HG03066 (cell line): ENCODE data around the gene CBARP.
A peak's percentile ranks its signal among the peaks of the same experiment; 100 is the strongest.

Experiments
- ATAC-seq: cut with Tn5 transposase; IDR thresholded peaks from one replicate; pipeline ENCODE4 v1.9.1; 2021; ENCODE audit warnings: low read depth; ENCODE audit not compliant: unreplicated experiment

Gene CBARP

GRCh38 chr19:1275976-1276627 lies 38.3 kb upstream of the CBARP start:
- ATAC-seq: no peak

DNA sequence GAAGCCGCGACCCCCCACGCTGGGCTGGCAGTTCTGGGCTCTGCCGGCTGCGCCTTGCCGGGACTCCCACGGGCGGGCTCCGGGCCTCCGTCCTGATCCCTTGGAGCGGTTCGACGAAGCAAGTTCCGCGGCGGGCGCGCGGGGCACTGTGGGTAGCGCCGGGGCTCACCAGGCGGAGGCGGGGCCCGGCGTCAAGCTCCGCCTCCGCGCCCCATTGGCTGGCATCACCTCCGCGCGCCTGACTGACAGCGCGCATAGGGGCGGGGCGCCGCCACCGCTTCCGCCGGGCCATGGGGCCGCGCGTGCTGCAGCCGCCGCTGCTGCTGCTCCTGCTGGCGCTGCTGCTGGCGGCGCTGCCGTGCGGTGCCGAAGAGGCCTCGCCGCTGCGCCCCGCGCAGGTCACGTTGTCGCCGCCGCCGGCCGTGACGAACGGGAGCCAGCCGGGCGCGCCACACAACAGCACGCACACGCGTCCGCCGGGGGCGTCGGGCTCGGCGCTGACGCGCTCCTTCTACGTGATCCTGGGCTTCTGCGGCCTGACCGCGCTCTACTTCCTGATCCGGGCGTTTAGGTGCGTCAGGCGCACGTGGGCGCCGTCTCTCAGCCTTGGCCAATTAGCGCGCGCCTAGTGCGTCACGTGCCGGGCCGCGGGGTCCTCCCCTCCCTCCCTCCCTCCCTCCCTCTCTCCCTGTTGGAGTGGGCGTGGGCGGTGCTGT lies 37.6 kb upstream of the CBARP start, which contains the start of gene FAM174C:
Gene FAM174C, plus strand, starts transcription at position 271 of the 716 bp plus-strand sequence. Its CDS starts 20 bp downstream, at position 291.
- peak; percentile 66 for ATAC-seq

DNA sequence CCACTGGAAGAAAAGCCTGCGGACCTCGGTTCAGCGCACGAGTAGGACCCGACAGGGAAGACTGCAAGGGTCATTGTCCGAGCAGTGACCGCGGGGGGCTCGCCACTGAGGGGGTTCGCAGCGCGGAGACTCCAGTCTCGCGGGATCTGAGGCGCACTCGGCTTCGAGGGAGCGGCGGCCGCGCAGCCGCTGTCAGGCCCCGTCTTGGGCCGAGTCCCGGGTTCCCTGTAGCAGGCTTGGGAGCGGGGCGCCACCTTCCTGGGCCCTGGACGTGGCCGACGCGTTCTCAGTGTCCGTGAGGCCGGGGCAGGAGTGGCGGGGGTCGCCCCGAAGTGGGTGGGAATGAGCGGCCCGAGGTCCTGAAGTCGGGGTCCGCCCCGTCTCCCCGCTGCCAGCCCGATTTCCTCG lies 37.1 kb upstream of the CBARP start:
- no peak for ATAC-seq

DNA sequence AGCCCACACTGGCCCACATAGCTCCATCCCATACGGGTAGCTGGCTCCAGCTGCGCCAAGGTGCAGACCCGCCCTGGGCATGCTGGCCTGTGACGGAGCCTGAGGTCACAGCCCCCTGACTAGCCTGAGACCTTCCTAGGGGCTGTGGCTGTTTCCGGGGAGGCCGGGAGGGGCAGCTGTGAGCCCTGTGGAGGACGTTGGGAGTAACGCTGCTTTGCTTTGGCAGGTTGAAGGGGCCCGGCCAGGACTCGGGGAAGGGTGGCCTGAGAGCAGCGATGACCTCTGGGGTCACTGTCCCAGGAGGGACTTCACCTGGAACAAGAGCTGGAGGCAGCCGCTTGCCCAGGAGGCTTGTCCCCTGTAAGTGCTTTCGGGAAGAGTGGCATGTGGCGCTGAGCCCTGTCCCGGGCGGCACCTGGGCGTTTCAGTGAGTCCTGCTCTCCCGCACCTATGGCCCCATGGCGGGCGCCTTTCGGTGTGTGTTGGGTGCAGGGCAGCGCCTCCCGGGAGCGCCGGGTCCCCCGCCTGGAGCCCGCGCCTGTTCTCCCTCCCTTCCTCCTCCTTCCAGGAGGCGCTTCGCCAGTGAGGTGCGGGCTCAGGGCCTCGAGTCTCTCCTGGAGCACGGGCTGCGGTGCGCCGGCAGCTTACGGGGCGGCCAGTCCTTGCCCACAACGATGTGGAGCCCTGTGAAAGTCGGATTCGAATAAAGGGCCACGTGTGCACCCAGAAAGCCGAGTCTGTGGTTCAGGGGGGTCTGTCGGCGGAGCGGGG lies 36.5 kb upstream of the CBARP start:
- ATAC-seq: no peak

DNA sequence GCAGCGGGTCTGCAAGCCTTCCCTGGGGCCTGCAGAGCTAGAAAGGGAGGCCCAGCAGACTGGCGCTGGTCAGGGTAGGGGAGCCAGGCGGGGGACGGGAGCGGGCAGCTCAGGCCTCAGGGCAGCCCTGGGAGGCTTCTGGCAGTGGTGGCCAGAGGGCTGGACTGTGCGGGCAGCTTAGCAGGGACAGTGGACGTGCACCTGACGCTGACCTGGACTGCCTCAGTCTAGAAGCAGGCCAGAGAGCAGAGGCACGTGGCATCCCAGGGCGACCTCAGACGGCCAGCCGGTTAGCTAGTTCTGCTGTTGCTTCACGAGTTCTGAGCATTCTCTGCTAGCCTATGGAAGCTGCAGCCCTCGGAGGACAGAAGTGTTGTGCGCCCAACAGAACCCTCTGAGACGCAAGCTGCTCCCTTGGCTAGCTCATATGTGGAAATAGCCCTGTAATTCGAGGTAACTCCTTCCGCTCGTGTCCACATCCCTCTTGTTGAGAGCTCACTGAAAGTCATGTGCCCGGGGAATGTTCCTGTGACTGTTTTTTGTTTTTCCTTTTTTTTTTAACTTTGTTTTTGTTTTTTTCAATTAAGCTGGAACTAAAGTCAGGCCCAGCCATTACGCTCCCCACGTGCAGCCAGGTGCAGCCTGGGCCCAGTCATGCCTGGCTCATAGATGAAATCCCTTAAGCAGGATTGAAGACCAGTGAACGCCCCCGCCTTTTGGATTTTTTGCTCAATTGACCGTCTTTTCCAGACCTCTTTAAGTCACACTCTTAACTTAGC lies 35.6 kb upstream of the CBARP start:
- no peak for ATAC-seq

- ATAC-seq: no peak
These were observed 34.8 kb upstream of the CBARP start for GRCh38 chr19:1272423-1273262.

GRCh38 chr19:1271528-1272422 lies 34.0 kb upstream of the CBARP start:
- ATAC-seq: no peak

GRCh38 chr19:1270854-1271527 lies 33.2 kb upstream of the CBARP start:
- no peak for ATAC-seq

DNA sequence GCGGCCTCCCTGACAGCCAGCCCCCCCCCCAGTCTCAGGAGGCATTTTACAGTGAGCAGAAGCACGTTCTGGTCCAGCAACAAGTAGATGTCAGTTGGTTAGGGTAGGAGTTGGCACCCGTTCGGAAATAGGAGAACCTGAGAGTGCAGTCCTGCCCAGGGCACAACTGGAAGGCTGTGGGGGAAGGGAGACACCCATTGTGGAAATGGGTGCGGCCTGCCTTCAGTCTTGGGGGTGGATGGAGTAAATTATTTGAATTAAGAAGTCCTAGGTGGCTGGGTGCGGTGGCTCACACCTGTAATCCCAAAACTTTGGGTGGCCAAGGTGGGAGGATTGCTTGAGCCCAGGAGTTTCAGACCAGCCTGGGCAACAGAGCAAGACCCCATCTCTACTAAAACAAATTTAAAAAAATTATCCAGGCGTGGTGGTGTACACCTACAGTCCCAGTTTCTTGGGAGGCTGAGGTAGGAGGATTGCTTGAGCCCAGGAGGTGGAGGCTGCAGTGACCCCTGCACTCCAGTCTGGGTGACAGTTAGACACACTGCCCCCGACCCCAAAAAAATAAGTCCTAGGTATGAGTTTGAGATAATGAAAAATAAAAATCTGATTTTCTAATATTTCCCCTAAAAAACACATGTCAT lies 32.5 kb upstream of the CBARP start:
- ATAC-seq: no peak

GRCh38 chr19:1269478-1270212 lies 31.8 kb upstream of the CBARP start:
- ATAC-seq: peak; percentile 13

- ATAC-seq: peak; percentile 39
These were observed 31.3 kb upstream of the CBARP start, which contains the start of gene CIRBP for GRCh38 chr19:1269065-1269477. Gene CIRBP, plus strand, starts transcription at chr19:1269332. Its CDS starts 1,602 bp downstream, at chr19:1270934.

- no peak for ATAC-seq
These were observed 30.6 kb upstream of the CBARP start for GRCh38 chr19:1268226-1269064.

- ATAC-seq: no peak
These were observed 29.8 kb upstream of the CBARP start for GRCh38 chr19:1267477-1268225.

DNA sequence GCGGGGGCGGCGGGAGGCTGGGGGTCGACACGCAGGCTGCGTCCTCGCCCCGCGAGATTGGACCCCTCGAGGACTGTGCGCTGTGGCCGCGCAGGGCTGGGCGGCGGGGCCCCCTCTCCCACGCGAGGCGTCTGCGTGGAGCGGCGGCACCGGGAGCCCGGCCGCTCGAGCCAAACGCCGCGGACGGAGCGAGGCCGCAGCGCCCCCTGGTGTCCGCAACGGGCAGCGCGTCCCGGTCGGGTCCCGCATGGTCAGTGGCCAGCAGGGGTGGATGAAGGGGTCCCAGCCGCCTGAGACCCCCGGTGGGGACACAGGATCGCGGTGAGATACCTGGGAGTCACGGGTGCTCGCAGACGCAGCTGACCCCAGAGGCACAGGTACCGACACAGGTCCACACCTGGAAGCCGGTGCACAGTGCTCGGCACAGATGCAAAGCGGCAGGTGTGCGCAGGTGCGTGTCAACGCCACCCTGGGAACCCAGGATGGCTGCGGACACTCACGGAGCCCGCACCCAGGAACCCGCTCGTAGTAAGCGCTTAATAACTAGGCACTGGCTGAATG lies 29.2 kb upstream of the CBARP start:
- ATAC-seq: peak; percentile 12
